Activated T-helper 1 cell treated with anti-CD3 and anti-CD28 coated beads, Interleukin-12 subunit alpha, Interleukin-12 subunit beta, Interleukin-2, Interleukin-4 antibody, amounts not matched to agents 30 ng/mL and 10 ng/mL and 1 ng/mL, durations not matched to agents 14 hours and 24 hours and 36 hours (primary cell): ENCODE data around the gene DNAJC6. TPM values are rescaled to one million over a fixed set of nuclear protein-coding genes. Genes with fewer than 3 reads are reported as not detected.

Experiments used
- DNase-seq: peaks from one replicate; pipeline ENCODE4 v3.0.0; 2021; ENCODE audit warnings: low spot score
- H3K27ac Mint-ChIP-seq: one replicate; pipeline ENCODE4 v1.8.0; 2021; ENCODE audit warnings: mild to moderate bottlenecking, mixed read lengths
- H3K27me3 Mint-ChIP-seq: one replicate; pipeline ENCODE4 v1.8.0; 2022; ENCODE audit warnings: mild to moderate bottlenecking, moderate library complexity, mixed read lengths; ENCODE audit not compliant: insufficient read depth
- H3K36me3 Mint-ChIP-seq: one replicate; pipeline ENCODE4 v1.8.0; 2021; ENCODE audit warnings: low read depth, mixed read lengths
- H3K4me1 Mint-ChIP-seq: one replicate; pipeline ENCODE4 v1.8.0; 2021; ENCODE audit warnings: low read depth, mixed read lengths
- H3K4me3 Mint-ChIP-seq: one replicate; pipeline ENCODE4 v1.8.0; 2021; ENCODE audit warnings: mild to moderate bottlenecking, moderate library complexity, mixed read lengths
- H3K9me3 Mint-ChIP-seq: one replicate; pipeline ENCODE4 v1.8.0; 2021; ENCODE audit warnings: mixed read lengths
- intact Hi-C: fragments of 100-400 bp; cut with micrococcal nuclease; formaldehyde crosslinking; loops from one replicate; pipeline ENCODE4 v1.15.1; 2024
- total RNA-seq: library from RNA; stranded (reverse); gene quantifications from 2 replicates; pipeline ENCODE4 v1.2.3, GENCODE V29; 2022

The DNAJC6 gene
- total RNA-seq, 1 donor from 2014 or later: 4.4 TPM

DNA sequence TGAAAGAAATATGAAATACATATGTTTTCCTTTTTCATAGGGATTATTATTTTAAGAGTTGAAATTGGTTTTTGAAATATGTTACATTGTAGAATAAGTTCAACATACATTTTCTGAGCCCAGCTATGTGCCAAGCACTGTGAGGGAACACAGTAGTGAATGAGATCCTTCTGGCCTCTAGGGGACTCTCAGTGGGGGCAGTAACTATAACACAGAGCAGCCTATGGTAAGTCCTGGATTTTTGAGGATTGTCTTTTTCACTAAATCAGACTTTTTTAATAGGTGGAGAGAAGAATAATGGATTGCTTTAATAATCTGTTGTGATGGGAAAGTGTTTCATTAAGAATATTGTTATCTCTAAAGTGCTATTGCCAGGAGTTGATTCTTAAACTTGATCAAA, 2.4 kb downstream of the DNAJC6 start:
- Mint-ChIP-seq H3K4me1 (peaks cover 13% of the 10 kb centered on the region), H3K27ac (no peak overlapping the region), H3K9me3 (no peaks in the 10 kb centered on the region), H3K36me3 (peaks cover 3% of the 10 kb centered on the region), H3K27me3 (peaks cover 43% of the 10 kb centered on the region), H3K4me3 (no peak overlapping the region)
- no peak for DNase-seq
- intact Hi-C loops: no loop called here

DNA sequence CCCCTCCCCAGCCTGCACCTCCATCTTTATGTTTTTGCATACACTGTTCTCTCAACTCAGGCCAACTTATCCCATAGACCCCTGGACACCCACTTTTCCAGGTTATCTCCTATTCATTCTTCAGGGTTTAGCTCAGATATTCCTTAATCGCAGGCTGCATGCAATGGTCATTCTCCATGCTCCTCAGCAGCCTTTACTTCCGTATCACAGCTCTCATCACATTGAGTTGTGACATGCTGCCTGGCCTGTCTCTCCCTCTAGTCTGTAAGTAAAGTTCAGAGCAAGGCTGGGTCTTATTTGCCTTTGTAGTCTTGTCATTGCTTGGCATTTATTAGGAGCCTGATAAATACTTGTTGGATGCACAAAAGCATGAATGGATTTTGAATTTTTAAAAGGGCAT, 6.9 kb downstream of the DNAJC6 start:
- no peak for DNase-seq
- Mint-ChIP-seq H3K27ac (no peak overlapping the region), H3K4me3 (no peak overlapping the region), H3K9me3 (peaks cover 5% of the 10 kb centered on the region), H3K27me3 (peaks cover 15% of the 10 kb centered on the region), H3K4me1 (no peaks in the 10 kb centered on the region), H3K36me3 (no peaks in the 10 kb centered on the region)
- intact Hi-C loops: no loop called here

GRCh38 chr1:65317866-65318653, 8.7 kb downstream of the DNAJC6 start:
- H3K27me3 Mint-ChIP-seq: peaks cover 2% of the 10 kb centered on the region
- intact Hi-C loops: no loop called here
- no peak for DNase-seq
- H3K4me3 Mint-ChIP-seq: no peak overlapping the region
- H3K27ac Mint-ChIP-seq: no peak overlapping the region
- peaks cover 11% of the 10 kb centered on the region for H3K9me3 Mint-ChIP-seq
- peaks cover under 1% of the 10 kb centered on the region for H3K4me1 Mint-ChIP-seq
- no peaks in the 10 kb centered on the region for H3K36me3 Mint-ChIP-seq

DNA sequence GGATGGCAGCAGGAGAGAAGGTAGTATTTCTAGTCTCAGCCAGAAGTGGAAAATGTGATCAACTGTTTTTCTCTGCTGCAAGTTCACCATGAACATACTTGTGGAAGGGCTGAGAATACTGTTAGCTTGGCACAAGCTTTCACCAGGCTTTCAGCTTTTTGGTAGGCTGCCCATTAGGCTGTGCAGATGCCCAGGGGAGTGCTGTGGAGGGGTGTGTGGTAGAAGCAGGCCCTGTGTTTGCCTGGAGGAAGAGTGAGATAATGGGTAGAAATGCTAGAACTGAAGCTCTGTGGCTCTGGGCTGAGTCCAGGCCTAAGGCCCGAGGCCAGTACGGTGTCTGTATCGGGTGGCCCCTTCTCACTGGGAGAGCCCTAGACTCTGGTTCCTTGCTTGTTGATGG, 9.8 kb downstream of the DNAJC6 start:
- H3K9me3 Mint-ChIP-seq: peaks cover 19% of the 10 kb centered on the region
- intact Hi-C loops: no loop called here
- peaks cover 3% of the 10 kb centered on the region for H3K36me3 Mint-ChIP-seq
- no peak overlapping the region for H3K27ac Mint-ChIP-seq
- H3K4me3 Mint-ChIP-seq: no peak overlapping the region
- H3K4me1 Mint-ChIP-seq: peaks cover 5% of the 10 kb centered on the region
- no peak for DNase-seq
- no peaks in the 10 kb centered on the region for H3K27me3 Mint-ChIP-seq

GRCh38 chr1:65319754-65320153, 10.4 kb downstream of the DNAJC6 start:
- Mint-ChIP-seq H3K36me3 (peaks cover 3% of the 10 kb centered on the region), H3K4me1 (peaks cover 5% of the 10 kb centered on the region), H3K9me3 (peaks cover 19% of the 10 kb centered on the region), H3K4me3 (no peak overlapping the region), H3K27ac (no peak overlapping the region), H3K27me3 (no peaks in the 10 kb centered on the region)
- no peak for DNase-seq
- intact Hi-C loops: no loop called here

- intact Hi-C loops: no loop called here
- H3K27me3 Mint-ChIP-seq: no peaks in the 10 kb centered on the region
- peaks cover 3% of the 10 kb centered on the region for H3K36me3 Mint-ChIP-seq
- peaks cover 11% of the 10 kb centered on the region for H3K4me1 Mint-ChIP-seq
- H3K4me3 Mint-ChIP-seq: no peak overlapping the region
- no peak for DNase-seq
- no peak overlapping the region for H3K27ac Mint-ChIP-seq
- peaks cover 19% of the 10 kb centered on the region for H3K9me3 Mint-ChIP-seq
These were observed 12.5 kb downstream of the DNAJC6 start for GRCh38 chr1:65321879-65322278.

GRCh38 chr1:65323246-65323645, 13.9 kb downstream of the DNAJC6 start:
- no peak for DNase-seq
- Mint-ChIP-seq H3K36me3 (peaks cover 3% of the 10 kb centered on the region), H3K27me3 (no peaks in the 10 kb centered on the region), H3K4me3 (no peak overlapping the region), H3K4me1 (peaks cover 11% of the 10 kb centered on the region), H3K9me3 (peaks cover 19% of the 10 kb centered on the region), H3K27ac (no peak overlapping the region)
- intact Hi-C loops: no loop called here

- Mint-ChIP-seq H3K9me3 (no peaks in the 10 kb centered on the region), H3K4me3 (no peak overlapping the region), H3K36me3 (no peaks in the 10 kb centered on the region), H3K27ac (no peak overlapping the region), H3K4me1 (peaks cover 5% of the 10 kb centered on the region), H3K27me3 (peaks cover 2% of the 10 kb centered on the region)
- DNase-seq: no peak
- intact Hi-C loops: no loop called here
These were observed 20.7 kb downstream of the DNAJC6 start for GRCh38 chr1:65330021-65330420.

DNA sequence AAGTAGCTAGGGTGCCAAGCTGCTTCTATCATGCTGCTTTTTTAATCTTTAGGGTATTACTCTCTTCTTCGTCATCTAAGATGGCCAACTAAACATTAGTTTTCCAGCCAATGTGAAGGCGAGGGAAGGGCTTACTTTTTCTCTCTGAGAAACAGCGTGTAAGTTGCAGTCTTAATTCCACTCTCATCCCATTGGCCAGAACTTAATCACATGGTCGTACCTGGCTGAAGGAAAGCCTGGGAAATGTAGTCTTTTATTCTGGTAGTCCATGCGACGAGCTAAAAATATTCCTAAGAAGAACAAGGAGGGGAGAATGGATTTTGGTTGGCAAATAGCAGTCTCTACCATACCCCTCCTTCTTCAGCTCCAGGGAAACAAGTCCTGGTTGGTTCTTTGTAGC, 21.5 kb downstream of the DNAJC6 start:
- H3K9me3 Mint-ChIP-seq: no peaks in the 10 kb centered on the region
- peaks cover 2% of the 10 kb centered on the region for H3K27me3 Mint-ChIP-seq
- no peak overlapping the region for H3K4me3 Mint-ChIP-seq
- H3K27ac Mint-ChIP-seq: no peak overlapping the region
- no peaks in the 10 kb centered on the region for H3K4me1 Mint-ChIP-seq
- intact Hi-C loops: no loop called here
- DNase-seq: no peak
- no peaks in the 10 kb centered on the region for H3K36me3 Mint-ChIP-seq

- intact Hi-C loops: no loop called here
- H3K27ac Mint-ChIP-seq: no peak overlapping the region
- H3K27me3 Mint-ChIP-seq: peaks cover 2% of the 10 kb centered on the region
- no peak for DNase-seq
- H3K4me1 Mint-ChIP-seq: no peaks in the 10 kb centered on the region
- peaks cover 2% of the 10 kb centered on the region for H3K36me3 Mint-ChIP-seq
- H3K9me3 Mint-ChIP-seq: no peaks in the 10 kb centered on the region
- H3K4me3 Mint-ChIP-seq: no peak overlapping the region
These were observed 23.5 kb downstream of the DNAJC6 start for GRCh38 chr1:65332821-65333220.

GRCh38 chr1:65334081-65334480, 24.7 kb downstream of the DNAJC6 start:
- no peak overlapping the region for H3K27ac Mint-ChIP-seq
- no peaks in the 10 kb centered on the region for H3K4me1 Mint-ChIP-seq
- peaks cover 2% of the 10 kb centered on the region for H3K36me3 Mint-ChIP-seq
- DNase-seq: no peak
- H3K9me3 Mint-ChIP-seq: no peaks in the 10 kb centered on the region
- no peak overlapping the region for H3K4me3 Mint-ChIP-seq
- intact Hi-C loops: no loop called here
- peaks cover 2% of the 10 kb centered on the region for H3K27me3 Mint-ChIP-seq

- Mint-ChIP-seq H3K27ac (no peak overlapping the region), H3K27me3 (no peaks in the 10 kb centered on the region), H3K9me3 (no peaks in the 10 kb centered on the region), H3K36me3 (peaks cover 4% of the 10 kb centered on the region), H3K4me1 (no peaks in the 10 kb centered on the region), H3K4me3 (no peak overlapping the region)
- no peak for DNase-seq
- intact Hi-C loops: no loop called here
These were observed 30.6 kb downstream of the DNAJC6 start for GRCh38 chr1:65339866-65340468.

- no peak for DNase-seq
- peaks cover 2% of the 10 kb centered on the region for H3K36me3 Mint-ChIP-seq
- no peaks in the 10 kb centered on the region for H3K4me1 Mint-ChIP-seq
- H3K4me3 Mint-ChIP-seq: no peak overlapping the region
- H3K27ac Mint-ChIP-seq: no peak overlapping the region
- intact Hi-C loops: no loop called here
- no peaks in the 10 kb centered on the region for H3K9me3 Mint-ChIP-seq
- H3K27me3 Mint-ChIP-seq: no peaks in the 10 kb centered on the region
These were observed 32.0 kb downstream of the DNAJC6 start for GRCh38 chr1:65341381-65341780.
